GM12892 (cell line): Measurements from ENCODE around the gene SOX11.
A peak's percentile ranks its signal among the peaks of the same experiment; 100 is the strongest.

ENCODE experiments used
- DNase-seq: peaks from one replicate; pipeline ENCODE4 v3.0.0; 2011; ENCODE audit not compliant: insufficient read length
- FAIRE-seq: peaks from 2 replicates; lab custom pipeline; 2011; peaks lifted over from hg19 to GRCh38; lab: Jason Lieb, UNC
- POLR2A ChIP-seq: IDR thresholded peaks from 2 replicates; pipeline ENCODE4 v1.6.1; 2011; ENCODE audit warnings: low read depth, low read length, control low read depth
- POLR2AphosphoS5 ChIP-seq: IDR thresholded peaks from 2 replicates; pipeline ENCODE4 v1.6.1; 2011; ENCODE audit warnings: low read depth, low read length, control low read depth
- TAF1 ChIP-seq: IDR thresholded peaks from 2 replicates; pipeline ENCODE4 v1.6.1; 2011; ENCODE audit warnings: low read depth, mild to moderate bottlenecking, control low read depth, low read length, borderline replicate concordance

The SOX11 gene

DNA sequence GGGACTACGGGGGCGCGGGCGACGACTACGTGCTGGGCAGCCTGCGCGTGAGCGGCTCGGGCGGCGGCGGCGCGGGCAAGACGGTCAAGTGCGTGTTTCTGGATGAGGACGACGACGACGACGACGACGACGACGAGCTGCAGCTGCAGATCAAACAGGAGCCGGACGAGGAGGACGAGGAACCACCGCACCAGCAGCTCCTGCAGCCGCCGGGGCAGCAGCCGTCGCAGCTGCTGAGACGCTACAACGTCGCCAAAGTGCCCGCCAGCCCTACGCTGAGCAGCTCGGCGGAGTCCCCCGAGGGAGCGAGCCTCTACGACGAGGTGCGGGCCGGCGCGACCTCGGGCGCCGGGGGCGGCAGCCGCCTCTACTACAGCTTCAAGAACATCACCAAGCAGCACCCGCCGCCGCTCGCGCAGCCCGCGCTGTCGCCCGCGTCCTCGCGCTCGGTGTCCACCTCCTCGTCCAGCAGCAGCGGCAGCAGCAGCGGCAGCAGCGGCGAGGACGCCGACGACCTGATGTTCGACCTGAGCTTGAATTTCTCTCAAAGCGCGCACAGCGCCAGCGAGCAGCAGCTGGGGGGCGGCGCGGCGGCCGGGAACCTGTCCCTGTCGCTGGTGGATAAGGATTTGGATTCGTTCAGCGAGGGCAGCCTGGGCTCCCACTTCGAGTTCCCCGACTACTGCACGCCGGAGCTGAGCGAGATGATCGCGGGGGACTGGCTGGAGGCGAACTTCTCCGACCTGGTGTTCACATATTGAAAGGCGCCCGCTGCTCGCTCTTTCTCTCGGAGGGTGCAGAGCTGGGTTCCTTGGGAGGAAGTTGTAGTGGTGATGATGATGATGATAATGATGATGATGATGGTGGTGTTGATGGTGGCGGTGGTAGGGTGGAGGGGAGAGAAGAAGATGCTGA lies 1.4 kb downstream of the SOX11 start:
- no peak for TF ChIP-seq POLR2AphosphoS5
- no peak for TF ChIP-seq POLR2A
- no peak for TF ChIP-seq TAF1
- DNase-seq (no peak), FAIRE-seq (no peak)

DNA sequence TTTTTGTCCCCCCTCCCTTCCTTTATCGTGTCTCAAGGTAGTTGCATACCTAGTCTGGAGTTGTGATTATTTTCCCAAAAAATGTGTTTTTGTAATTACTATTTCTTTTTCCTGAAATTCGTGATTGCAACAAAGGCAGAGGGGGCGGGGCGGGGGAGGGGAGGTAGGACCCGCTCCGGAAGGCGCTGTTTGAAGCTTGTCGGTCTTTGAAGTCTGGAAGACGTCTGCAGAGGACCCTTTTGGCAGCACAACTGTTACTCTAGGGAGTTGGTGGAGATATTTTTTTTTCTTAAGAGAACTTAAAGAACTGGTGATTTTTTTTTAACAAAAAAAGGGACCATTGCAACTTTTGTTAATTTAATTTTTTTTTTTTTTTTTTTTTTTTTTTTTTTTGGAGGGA lies 2.1 kb downstream of the SOX11 start:
- DNase-seq, result no peak
- FAIRE-seq, result no peak
- no peak for TF ChIP-seq TAF1
- no peak for TF ChIP-seq POLR2A
- TF ChIP-seq POLR2AphosphoS5, result no peak

DNA sequence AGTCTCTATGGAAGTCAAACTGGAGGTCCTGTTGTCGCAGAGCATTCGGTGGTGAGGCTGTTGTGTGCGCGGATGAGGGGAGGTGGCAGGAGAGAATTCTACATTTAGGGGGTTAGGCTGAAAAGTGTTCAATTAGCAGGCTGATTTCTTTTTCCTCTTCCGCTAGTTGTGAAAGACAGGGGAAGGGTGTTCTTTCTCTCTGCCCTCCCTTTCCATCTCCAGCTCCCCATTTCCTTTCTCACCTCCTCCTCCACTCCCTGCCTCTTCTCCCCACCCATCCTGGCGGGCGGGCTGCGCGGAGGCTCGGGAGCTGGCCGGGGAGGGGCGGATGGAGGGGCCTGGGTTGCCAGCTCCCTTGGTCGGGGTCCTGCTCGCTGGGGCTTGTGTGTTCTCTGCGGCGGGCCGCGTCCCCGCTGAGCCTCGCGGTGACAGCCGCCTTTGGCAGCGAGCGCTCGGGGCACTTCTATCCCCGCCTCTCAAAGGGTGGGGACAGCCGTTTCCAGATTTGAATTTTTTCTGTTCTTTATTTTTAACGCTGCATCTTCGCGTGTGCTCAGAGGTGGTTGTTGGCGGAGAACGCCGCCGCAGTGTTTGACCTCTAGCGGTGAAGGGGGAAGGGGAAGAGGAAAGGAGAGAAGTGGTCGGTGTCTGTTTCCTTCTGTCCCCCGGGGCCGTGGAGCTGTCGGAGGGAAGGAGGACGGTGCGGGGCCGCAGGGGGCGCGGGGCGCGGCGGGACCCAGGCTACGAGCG lies 3.6 kb downstream of the SOX11 start:
- FAIRE-seq (no peak), DNase-seq (no peak)
- TF ChIP-seq POLR2A (no peak), TAF1 (no peak), POLR2AphosphoS5 (no peak)

DNA sequence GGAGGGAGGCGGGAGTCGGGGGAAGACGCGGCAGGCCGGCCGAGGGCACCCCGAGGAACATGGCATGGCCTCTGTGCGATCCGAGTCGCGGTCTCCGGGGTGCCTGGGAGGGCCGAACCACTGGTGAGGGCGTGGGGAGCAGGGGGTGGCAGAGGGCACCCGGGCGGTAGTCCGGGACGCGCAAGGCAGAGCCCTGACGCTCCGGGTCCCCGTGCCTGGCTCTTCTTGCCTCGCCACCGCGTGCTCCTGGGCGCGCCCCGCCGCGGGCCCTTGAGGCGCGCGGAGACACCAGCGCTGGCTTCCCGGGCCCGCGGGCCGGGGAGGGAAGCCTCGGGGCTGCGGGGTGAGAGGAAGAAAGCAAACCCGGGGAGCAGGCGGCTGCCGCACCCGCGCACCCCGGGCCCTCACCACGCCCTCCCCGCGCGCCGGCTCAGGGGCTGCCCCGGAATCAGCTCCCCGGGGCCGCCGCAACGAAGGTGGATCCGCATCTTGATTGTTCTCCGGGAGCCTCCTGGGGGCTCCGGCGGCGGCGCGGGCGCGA lies 4.3 kb downstream of the SOX11 start:
- DNase-seq (no peak), FAIRE-seq (no peak)
- no peak for TF ChIP-seq TAF1
- no peak for TF ChIP-seq POLR2AphosphoS5
- TF ChIP-seq POLR2A, result no peak

DNA sequence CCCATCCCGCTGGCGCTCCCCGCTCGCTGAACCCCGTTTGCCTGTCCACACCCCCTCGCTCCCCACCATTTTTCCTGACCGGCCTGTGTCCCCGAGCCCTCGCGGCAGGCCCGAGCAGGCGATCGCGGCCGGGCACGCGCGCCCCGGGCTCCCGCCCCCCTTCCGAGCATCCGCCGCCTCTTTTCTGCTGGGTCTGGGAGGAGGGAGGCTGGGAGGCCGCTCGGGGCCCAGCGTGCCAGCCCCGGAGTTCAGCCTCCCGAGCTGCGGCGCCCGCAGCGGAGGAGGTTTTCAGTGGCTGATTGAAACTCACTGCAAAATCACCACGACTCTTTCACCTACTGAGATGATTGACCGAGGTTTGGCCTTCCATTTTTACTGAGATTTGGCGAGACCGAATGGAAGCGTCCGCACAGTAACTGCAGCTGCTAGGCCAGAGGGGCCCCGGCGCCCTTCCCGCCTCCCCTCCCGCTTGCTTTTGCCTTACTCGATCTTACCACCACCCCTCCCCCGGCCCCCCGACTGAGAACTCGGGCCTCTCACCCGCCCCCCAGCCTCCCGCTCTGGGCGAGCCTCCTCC lies 4.8 kb downstream of the SOX11 start:
- peak; percentile 9 for FAIRE-seq
- DNase-seq, result no peak
- TF ChIP-seq TAF1, result no peak
- TF ChIP-seq POLR2A, result no peak
- TF ChIP-seq POLR2AphosphoS5, result no peak

DNA sequence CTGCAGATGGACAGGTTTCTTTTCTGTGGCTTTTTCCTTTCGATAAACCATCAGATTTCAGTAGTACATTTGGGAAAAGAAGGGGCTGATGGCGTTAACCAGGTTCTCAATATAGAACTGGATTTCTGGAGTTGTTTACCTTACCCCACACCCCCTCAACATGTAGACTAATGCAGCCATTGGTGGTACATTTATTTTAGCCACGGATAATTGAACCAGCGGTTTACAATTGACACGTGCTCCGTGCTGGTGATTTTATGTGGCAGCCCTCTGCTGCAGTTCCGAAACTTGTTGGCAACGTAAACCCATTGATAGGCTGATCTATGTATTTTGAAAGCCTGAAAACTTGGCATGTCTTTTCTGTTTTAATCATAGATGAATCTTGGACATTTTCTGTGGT lies 5.4 kb downstream of the SOX11 start:
- no peak for DNase-seq
- TF ChIP-seq TAF1, result no peak
- TF ChIP-seq POLR2A, result no peak
- no peak for TF ChIP-seq POLR2AphosphoS5
- FAIRE-seq, result no peak

DNA sequence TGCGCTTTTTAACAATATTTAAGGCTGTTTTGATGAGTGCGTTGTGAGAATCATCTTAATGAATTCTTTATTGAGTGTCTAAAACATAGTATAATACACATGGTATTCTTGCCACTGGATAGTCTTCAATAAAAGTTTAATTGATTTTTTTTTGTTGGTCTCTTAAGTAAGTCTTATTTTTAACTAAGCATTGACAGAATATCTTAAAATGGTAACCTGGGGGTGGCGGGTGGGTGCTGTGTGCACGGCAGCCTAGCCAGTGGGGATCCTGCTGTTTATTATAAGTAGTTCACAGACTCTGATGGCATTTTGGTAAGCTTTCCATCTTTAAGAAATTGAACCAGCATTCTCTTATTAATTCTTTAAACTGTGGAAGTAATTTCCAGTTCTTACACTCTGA lies 6.0 kb downstream of the SOX11 start:
- no peak for TF ChIP-seq POLR2A
- TF ChIP-seq TAF1, result no peak
- TF ChIP-seq POLR2AphosphoS5, result no peak
- DNase-seq (no peak), FAIRE-seq (no peak)

DNA sequence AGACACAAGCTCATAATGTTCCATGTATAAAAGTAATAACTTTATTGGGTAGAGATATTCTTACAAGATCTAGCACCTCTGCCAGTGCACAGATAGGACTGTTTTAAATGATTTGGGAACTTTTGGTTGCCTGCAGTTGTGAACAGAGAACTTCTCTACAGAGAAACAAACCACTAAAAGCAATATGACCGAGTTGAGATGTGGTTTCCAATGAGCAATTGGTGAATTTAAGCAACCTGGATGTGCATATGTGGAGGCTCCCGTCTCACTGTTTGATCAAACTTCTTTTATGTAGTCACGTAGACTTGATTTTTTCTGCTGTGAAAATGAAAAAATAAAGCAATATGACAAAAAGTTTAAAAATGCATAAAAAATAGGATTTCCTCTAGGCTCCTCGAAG lies 7.8 kb downstream of the SOX11 start:
- TF ChIP-seq POLR2A (no peak), TAF1 (no peak), POLR2AphosphoS5 (no peak)
- DNase-seq, result no peak
- FAIRE-seq, result no peak

DNA sequence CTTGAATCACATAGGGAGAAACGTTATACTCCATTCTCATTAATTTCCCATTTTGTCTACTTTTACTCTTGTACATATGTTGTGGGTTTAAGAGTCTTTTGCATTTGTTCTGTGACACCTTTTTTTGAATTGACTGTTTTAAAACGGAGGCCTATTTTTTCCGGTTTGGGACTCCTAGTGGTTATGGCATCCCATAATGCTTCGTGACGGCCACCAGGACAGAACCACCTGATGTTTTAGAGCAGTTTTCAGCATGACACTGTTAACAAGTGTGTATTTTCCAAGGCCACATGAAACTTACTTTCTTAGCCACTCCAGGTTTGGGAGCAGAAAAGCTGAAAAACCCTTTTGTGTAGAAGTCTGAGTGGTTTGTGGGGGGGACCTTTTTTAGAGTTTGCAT lies 8.4 kb downstream of the SOX11 start:
- FAIRE-seq, result no peak
- DNase-seq, result no peak
- TF ChIP-seq POLR2AphosphoS5 (no peak), TAF1 (no peak), POLR2A (no peak)

DNA sequence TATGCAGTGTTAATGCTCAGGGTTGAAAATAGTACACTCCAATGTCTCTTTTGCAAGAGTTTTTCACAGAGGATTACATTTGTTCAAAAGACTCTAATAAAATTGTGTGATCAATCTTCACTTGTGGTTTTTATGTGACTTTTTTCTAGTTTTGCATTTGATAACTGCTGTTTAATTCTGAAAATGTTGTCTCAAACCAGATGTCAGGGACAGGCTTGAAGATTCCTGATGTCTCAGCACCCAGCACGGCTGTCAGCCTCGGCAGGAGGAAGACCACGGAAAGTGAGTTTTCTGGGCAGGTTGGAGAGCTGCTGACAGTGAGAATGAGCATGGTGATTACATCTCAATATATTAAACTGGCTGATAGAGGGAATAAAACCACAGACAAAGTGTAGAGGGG lies 9.1 kb downstream of the SOX11 start:
- no peak for TF ChIP-seq POLR2A
- TF ChIP-seq TAF1, result no peak
- TF ChIP-seq POLR2AphosphoS5, result no peak
- DNase-seq (no peak), FAIRE-seq (no peak)

DNA sequence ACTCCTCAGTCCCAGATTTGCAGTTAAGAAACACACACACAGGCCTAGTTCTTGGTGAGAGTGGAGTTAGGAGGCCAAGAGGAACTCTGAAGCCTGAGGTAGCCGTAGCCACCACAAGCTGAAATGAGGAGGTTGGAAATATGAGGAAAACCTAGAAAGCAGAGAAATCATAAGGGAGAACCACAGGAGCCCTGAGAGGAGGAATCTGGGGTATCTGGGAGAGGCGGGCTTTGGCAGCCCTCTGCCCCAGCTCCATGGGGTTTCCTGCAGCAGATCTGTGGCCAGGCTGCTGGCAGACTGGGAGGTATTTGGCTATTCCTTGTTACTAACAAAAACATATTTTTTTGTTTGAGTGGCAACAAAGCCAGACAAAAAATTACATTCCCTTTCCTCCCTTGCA lies 11.0 kb downstream of the SOX11 start:
- FAIRE-seq, result no peak
- TF ChIP-seq POLR2A, result no peak
- TF ChIP-seq TAF1, result no peak
- TF ChIP-seq POLR2AphosphoS5, result no peak

DNA sequence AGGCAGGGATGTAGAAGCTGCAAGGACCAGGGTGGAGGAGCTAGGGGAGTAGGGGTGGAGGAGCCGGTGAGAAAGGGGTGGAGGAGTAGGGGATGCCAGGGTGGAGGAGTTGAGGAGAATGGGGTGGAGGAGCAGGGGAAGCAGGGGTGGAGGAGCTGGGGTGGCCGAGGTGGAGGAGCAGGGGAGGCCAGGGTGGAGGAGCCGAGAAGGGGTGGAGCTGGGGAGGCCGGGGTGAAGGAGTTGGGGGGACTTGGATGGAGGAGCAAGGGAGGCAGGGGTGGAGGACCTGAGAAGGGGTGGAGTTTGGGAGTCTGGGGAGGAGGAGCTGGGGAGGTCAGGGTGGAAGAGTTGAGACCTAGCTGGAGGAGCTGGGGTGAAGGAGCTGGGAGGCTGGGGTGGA lies 13.3 kb downstream of the SOX11 start:
- DNase-seq, result no peak
- TF ChIP-seq POLR2A, result no peak
- FAIRE-seq, result no peak

More for the DNA sequence above, 11.0 kb downstream of the SOX11 start:
- no peak for DNase-seq
